HuH-7 (cell line): ENCODE results near the gene MRPL33.
A peak's percentile ranks its signal among the peaks of the same experiment; 100 is the strongest.

ENCODE experiments used
- DNase-seq: peaks from one replicate; pipeline ENCODE4 v3.0.0; 2011; ENCODE audit warnings: low spot score

MRPL33 gene

DNA sequence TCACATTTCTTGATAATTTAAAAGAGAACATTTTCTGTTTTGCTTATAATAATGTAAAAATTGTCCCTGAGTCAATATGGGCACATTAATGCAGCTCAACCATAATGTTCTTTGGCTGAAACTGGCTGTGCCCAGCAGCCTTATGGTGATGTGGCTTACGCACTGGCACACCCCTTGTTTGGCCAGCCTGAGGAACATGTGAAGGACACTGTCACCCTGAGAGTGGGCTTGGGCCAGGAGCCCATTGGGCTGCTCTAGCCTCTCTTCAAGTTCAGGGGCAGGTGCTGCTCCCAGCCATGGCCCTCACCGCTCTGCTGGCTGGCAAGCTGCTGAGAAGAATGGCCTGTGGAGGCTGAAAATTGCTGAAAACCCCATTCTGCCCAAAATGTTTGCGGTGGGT lies 37.5 kb downstream of the MRPL33 start:
- DNase-seq: no peak

DNA sequence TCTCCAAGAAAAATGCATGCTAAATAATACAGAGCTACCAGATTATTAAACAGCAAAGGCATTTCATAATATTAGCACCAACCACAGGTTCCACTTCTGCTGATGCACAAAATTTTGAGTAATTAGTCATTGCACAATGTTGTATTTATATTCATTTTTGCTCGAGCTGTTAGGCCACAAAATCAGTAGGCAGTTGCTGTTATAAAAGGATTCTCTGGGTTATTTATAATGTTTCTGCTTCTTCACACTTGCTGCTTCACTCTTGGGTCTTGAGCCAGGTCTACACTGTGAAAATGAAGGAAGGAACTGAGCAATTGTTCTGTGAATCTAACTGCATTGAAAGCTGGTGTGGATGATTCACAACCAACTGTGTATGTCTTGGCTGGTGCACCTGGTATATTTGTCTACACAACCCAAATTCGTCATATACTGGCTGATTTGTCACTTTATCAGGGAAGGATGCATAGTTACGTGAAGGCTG lies 38.3 kb downstream of the MRPL33 start:
- DNase-seq: no peak

DNA sequence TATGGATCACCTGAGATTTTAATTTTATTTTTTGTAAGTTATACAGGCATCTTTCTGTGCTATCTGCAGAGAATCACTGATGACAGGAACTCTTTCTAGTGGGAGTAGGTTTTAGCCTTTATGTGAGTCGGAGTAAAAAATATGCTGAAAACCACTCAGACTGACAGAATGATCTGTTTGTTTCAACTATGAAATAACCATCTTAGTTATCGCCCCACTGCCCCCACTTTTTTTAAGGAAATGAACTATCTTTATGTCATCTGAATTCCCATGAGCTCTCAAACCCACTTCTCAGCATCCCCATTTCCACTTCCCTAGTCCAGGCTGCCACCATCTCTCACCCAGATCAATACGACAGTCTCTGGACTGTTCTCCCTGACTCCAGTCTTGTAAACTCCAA lies 38.9 kb downstream of the MRPL33 start:
- no peak for DNase-seq

DNA sequence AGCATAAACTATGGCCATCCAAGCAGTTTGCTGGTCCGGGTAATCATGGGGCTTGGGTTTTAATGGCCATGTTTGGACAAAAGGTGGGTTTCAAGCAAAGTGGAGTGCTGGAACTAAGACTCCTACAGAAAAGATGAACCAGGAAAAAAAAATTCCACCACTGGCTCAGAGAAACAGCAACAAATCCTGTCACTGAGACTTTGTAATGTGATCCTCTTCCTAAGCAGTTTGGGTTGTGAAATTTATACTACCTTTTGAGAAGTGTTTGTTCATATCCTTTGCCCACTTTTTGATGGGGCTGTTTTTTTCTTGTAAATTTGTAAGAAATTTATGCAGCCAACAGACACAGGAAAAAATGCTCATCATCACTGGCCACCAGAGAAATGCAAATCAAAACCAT lies 40.2 kb downstream of the MRPL33 start:
- no peak for DNase-seq

DNA sequence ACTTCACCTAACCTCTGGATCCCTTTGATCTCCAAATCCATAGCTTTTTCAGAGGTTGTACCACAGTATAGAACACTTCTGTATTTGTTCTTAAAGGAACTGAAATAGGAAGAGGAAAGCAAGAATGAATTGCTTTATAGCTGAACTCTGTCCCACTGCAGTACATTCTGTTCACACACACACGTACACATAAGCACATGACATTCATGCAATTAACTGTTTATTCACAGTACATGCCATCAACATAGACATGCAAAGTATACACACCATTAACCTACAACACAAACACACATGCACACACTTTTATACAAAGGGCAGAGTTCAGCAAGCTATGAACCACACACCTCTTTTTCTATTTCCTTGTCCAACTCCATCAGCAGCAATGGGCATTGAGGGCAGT lies 43.2 kb downstream of the MRPL33 start:
- DNase-seq: no peak

DNA sequence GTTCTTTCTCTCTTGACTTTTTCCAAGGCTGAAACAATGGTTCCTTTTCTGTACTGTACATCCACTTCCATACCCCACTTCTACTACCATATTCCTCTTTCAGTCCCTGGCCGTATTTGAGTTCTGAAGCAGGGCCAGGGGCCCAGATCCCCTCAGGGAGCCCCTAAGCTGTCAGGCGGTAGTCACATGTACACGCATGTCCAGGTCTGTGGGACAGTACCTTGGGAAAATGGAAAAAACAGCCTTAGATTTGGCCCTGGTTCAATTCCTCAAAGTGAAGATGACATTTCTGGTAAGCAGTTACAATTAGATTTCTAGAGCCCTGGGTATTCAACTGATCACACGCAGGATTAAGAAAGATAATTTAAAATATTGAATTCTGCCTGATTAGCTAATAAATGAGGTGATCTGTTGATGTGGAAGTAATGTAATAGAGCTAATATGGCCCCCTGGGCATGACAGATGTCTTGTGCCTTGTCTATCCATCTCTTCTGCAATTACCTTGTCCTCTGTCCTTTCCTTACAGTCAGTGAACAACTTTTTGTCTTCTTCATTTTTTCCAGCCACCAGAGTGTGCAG lies 44.4 kb downstream of the MRPL33 start:
- DNase-seq: no peak

DNA sequence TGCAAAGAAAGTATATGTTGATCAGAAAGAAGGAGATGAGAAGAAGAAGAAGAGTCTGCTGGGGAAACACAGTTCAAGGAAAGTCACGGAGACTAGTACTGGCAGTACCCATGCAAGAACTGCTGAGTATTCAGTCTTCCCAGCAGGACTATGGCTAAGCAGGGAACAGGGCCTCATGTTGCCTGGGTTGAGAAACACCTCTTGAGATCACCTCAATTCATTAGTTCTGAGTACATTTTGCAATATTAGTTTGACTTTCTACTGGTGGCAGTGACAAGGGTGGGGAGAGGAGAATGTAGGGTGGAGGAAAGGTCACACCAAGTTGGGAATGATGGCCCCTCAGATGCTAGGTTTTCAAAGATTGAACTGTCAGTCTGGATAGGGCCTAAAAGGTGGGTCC lies 50.5 kb downstream of the MRPL33 start:
- DNase-seq: peak; percentile 12

DNA sequence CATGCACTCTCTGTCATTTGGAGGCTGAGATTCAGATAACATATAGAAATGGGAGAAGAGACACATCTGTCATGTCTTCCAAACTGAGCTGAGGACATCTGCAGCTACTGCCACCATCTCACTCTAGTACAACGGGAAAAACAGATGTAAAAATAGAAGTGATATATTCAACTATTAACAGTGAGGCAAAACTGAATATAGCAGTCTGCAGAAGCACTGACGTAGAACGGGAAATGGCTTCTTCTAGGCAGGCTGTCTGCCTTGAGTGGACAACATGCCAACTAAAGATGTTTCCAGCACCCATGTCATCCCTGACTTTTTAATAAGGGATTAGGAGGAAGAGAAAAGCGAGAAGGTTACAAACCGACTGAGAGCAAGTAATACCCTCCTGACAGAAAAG lies 51.6 kb downstream of the MRPL33 start:
- DNase-seq: no peak

DNA sequence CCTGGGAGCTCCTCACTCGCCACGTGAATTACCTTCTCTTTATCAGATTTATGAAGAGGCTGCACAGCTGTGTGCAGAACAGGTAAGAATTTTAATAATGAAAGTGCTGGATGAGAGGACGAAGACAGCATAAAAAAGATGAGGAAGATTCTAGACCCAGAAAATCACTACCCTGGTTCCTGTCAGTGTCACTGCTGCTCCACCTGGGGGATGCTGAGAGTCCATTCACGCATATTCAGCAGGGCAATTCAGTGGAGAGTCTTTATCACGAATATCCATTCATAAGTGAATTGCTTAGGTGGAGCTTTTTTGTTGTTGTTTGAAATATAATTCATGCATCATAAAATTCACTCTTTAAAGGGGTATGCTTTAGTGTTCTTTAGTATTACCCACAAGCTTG lies 52.0 kb downstream of the MRPL33 start:
- DNase-seq: no peak

DNA sequence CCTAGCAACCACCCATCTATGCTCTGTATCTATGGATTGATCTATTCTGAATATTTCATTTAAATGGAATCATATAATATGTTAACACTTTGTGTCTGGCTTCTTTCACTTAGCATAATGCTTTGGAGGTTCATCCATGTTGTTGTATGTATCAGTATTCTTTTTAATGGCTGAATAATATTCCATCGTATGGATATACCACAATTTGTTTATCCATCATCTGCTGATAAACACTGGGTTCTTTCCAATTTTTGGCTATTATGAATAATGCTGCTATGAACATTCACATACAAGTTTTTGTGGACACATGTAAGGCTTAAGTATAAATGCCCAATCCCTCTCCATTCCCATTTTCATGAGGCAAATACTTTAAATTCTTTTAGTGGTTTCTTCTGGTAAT lies 52.9 kb downstream of the MRPL33 start:
- no peak for DNase-seq

DNA sequence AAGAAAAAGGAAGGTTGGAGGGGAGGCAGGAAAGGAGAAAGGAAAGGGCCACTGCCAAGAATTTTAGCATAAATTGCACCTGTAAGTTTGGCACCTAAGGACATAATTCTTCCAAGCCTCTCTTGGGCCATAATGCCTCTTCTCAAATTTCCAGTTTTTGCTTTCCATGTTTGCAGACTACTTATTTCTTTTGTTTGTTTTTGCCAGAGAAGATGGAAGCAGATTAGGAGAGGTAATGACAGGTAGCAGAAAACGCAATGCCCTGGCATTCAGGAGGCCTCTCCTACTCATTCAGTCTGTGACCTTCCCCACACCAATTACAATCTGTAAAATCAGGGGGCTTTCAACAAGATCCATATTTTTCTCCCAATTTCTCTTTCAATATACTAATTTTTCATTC lies 56.8 kb downstream of the MRPL33 start:
- no peak for DNase-seq
